KMS-11 (cell line): Measurements from ENCODE around the gene ABCC2.

Source experiments
- H2AFZ ChIP-seq: fragments of 200-600 bp; sonication (generic); 2 replicates; pipeline ENCODE4 v1.6.1; 2016; ENCODE audit warnings: antibody characterized with exemption, mixed run types, low read depth
- H3K27ac ChIP-seq: fragments of 200-600 bp; sonication (generic); 2 replicates; pipeline ENCODE4 v1.6.1; 2016; ENCODE audit warnings: mild to moderate bottlenecking, mixed run types
- H3K27me3 ChIP-seq: fragments of 200-600 bp; sonication (generic); 2 replicates; pipeline ENCODE4 v1.6.1; 2017; ENCODE audit warnings: mild to moderate bottlenecking, low read depth, mixed run types, moderate library complexity; ENCODE audit not compliant: insufficient read depth
- H3K36me3 ChIP-seq: fragments of 200-600 bp; sonication (generic); 2 replicates; pipeline ENCODE4 v1.6.1; 2017; ENCODE audit warnings: mild to moderate bottlenecking, mixed run types; ENCODE audit not compliant: insufficient read depth
- H3K4me1 ChIP-seq: fragments of 200-600 bp; sonication (generic); 2 replicates; pipeline ENCODE4 v1.6.1; 2016; ENCODE audit warnings: mild to moderate bottlenecking, low read depth, mixed run types; ENCODE audit not compliant: poor library complexity, severe bottlenecking
- H3K4me2 ChIP-seq: fragments of 200-600 bp; sonication (generic); 2 replicates; pipeline ENCODE4 v1.7.0; 2016; ENCODE audit warnings: mild to moderate bottlenecking, mixed run types
- H3K4me3 ChIP-seq: fragments of 200-600 bp; sonication (generic); IDR thresholded peaks from 2 replicates; pipeline ENCODE4 v1.6.1; 2017; ENCODE audit warnings: low read depth, low read length, mixed read lengths; ENCODE audit not compliant: insufficient read depth
- H3K79me2 ChIP-seq: fragments of 200-600 bp; sonication (generic); 2 replicates; pipeline ENCODE4 v1.6.1; 2016; ENCODE audit warnings: low read depth, mixed run types; ENCODE audit not compliant: insufficient read depth
- H3K9ac ChIP-seq: fragments of 200-600 bp; sonication (generic); 2 replicates; pipeline ENCODE4 v1.6.1; 2016; ENCODE audit warnings: mild to moderate bottlenecking, mixed run types
- H4K20me1 ChIP-seq: fragments of 200-600 bp; sonication (generic); 2 replicates; pipeline ENCODE4 v1.6.1; 2016; ENCODE audit warnings: mild to moderate bottlenecking, mixed run types; ENCODE audit not compliant: insufficient read depth
- TF ChIP-seq, protein P1 (sequence below): fragments of 200-600 bp; sonication (generic); conservative IDR thresholded peaks from 2 replicates; pipeline ENCODE4 v1.6.1; 2017; ENCODE audit warnings: low read depth, mild to moderate bottlenecking, antibody characterized with exemption, low read length, moderate library complexity, mixed read lengths

ABCC2 gene

GRCh38 chr10:99781734-99782429 lies 558 bp upstream of the ABCC2 start:
- Histone ChIP-seq H3K4me1 (no peaks in the 10 kb centered on the region), H3K27ac (no peak overlapping the region)

GRCh38 chr10:99784016-99784726 lies 1.7 kb downstream of the ABCC2 start:
- H3K4me2 ChIP-seq, result no peak overlapping the region
- H3K4me3 ChIP-seq, result no peak overlapping the region
- no peaks in the 10 kb centered on the region for H4K20me1 ChIP-seq
- H3K27me3 ChIP-seq, result no peaks in the 10 kb centered on the region
- no peak overlapping the region for H3K9ac ChIP-seq
- no peaks in the 10 kb centered on the region for H3K36me3 ChIP-seq
- TF ChIP-seq, protein P1, sequence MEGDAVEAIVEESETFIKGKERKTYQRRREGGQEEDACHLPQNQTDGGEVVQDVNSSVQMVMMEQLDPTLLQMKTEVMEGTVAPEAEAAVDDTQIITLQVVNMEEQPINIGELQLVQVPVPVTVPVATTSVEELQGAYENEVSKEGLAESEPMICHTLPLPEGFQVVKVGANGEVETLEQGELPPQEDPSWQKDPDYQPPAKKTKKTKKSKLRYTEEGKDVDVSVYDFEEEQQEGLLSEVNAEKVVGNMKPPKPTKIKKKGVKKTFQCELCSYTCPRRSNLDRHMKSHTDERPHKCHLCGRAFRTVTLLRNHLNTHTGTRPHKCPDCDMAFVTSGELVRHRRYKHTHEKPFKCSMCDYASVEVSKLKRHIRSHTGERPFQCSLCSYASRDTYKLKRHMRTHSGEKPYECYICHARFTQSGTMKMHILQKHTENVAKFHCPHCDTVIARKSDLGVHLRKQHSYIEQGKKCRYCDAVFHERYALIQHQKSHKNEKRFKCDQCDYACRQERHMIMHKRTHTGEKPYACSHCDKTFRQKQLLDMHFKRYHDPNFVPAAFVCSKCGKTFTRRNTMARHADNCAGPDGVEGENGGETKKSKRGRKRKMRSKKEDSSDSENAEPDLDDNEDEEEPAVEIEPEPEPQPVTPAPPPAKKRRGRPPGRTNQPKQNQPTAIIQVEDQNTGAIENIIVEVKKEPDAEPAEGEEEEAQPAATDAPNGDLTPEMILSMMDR, result no peak
- H3K27ac ChIP-seq, result no peak overlapping the region
- H2AFZ ChIP-seq, result no peak overlapping the region
- H3K79me2 ChIP-seq, result no peaks in the 10 kb centered on the region
- no peaks in the 10 kb centered on the region for H3K4me1 ChIP-seq

More at GRCh38 chr10:99781734-99782429, 558 bp upstream of the ABCC2 start:
- no peak overlapping the region for H3K4me3 ChIP-seq
- H4K20me1 ChIP-seq, result no peaks in the 10 kb centered on the region
- H3K9ac ChIP-seq, result no peak overlapping the region
- TF ChIP-seq, protein P1, result no peak
- H2AFZ ChIP-seq, result no peak overlapping the region
- H3K36me3 ChIP-seq, result no peaks in the 10 kb centered on the region
- no peaks in the 10 kb centered on the region for H3K27me3 ChIP-seq
- H3K79me2 ChIP-seq, result no peaks in the 10 kb centered on the region
- H3K4me2 ChIP-seq, result no peak overlapping the region

- Histone ChIP-seq H3K9ac (no peak overlapping the region), H2AFZ (no peak overlapping the region), H4K20me1 (no peaks in the 10 kb centered on the region), H3K79me2 (no peaks in the 10 kb centered on the region), H3K4me1 (no peaks in the 10 kb centered on the region), H3K27ac (no peak overlapping the region), H3K4me2 (no peak overlapping the region), H3K36me3 (no peaks in the 10 kb centered on the region), H3K27me3 (no peaks in the 10 kb centered on the region), H3K4me3 (no peak overlapping the region)
- TF ChIP-seq, protein P1, result no peak
Observed at GRCh38 chr10:99784727-99785441, 2.4 kb downstream of the ABCC2 start.

GRCh38 chr10:99785646-99786045 lies 3.2 kb downstream of the ABCC2 start:
- H3K79me2 ChIP-seq, result no peaks in the 10 kb centered on the region
- no peak overlapping the region for H2AFZ ChIP-seq
- no peaks in the 10 kb centered on the region for H3K4me1 ChIP-seq
- no peak overlapping the region for H3K9ac ChIP-seq
- H3K4me2 ChIP-seq, result no peak overlapping the region
- H3K27me3 ChIP-seq, result no peaks in the 10 kb centered on the region
- no peak overlapping the region for H3K4me3 ChIP-seq
- H3K27ac ChIP-seq, result no peak overlapping the region
- TF ChIP-seq, protein P1, result no peak
- H4K20me1 ChIP-seq, result no peaks in the 10 kb centered on the region
- no peaks in the 10 kb centered on the region for H3K36me3 ChIP-seq
